Endothelial cell of umbilical vein (primary cell): ENCODE results near the gene TSPAN8. TPM values are rescaled to one million over a fixed set of nuclear protein-coding genes. Genes with fewer than 3 reads are reported as not detected.

Experiments
- BruUV-seq: library from RNA; stranded (reverse); fragments of 400-500 nt; replicated peaks from 2 replicates; lab custom pipeline; 2021; lab: Mats Ljungman, UMichigan
- CTCF ChIA-PET: fragments of 300-600, 350-600 bp; sonication (Branson Sonifier 250); formaldehyde crosslinking; loops from one replicate; lab custom pipeline; 2021; ENCODE audit warnings: antibody characterized with exemption, inconsistent platforms; lab: Charles Lee
- POLR2A ChIA-PET: fragments of 300-600, 350-600 bp; sonication (Branson Sonifier 250); formaldehyde crosslinking; loops from one replicate; lab custom pipeline; 2021; ENCODE audit warnings: antibody characterized with exemption, inconsistent platforms; lab: Charles Lee
- DNase-seq: peaks from one replicate; pipeline ENCODE4 v3.0.0-alpha.2; 2011; ENCODE audit warnings: low read depth, low spot score
- FAIRE-seq: peaks from 2 replicates; lab custom pipeline; 2011; peaks lifted over from hg19 to GRCh38; lab: Jason Lieb, UNC
- H2AFZ ChIP-seq: 2 replicates; pipeline ENCODE4 v1.6.0; 2012; ENCODE audit warnings: low read depth, low read length, control low read depth, inconsistent platforms
- H3K27ac ChIP-seq: 2 replicates; pipeline ENCODE4 v1.5.1; 2011; ENCODE audit warnings: low read depth, mild to moderate bottlenecking, control low read depth, low read length, moderate library complexity; ENCODE audit not compliant: insufficient read depth
- H3K27me3 ChIP-seq, 2 experiments: 2 replicates each; pipeline versions ENCODE4 v1.6.0 to v1.6.1; 2011; ENCODE audit warnings: low read length in 2 of 2, mixed read lengths in 1 of 2; ENCODE audit not compliant: control insufficient read depth in 2 of 2, insufficient read depth in 2 of 2
- H3K36me3 ChIP-seq, 2 experiments: 2 replicates in 1 of 2; 3 replicates in 1 of 2; pipeline ENCODE4 v1.5.1; 2011; ENCODE audit warnings: low read length in 2 of 2, mild to moderate bottlenecking in 1 of 2, moderate library complexity in 1 of 2; ENCODE audit not compliant: control insufficient read depth in 2 of 2, insufficient read depth in 2 of 2; ENCODE audit errors: extremely low read depth in 1 of 2
- H3K4me1 ChIP-seq: 3 replicates; pipeline ENCODE4 v1.5.1; 2011; ENCODE audit warnings: mild to moderate bottlenecking, low read length; ENCODE audit not compliant: control insufficient read depth, insufficient read depth; ENCODE audit errors: extremely low read depth
- H3K4me2 ChIP-seq: 2 replicates; pipeline ENCODE4 v1.6.1; 2011; ENCODE audit warnings: low read length, control low read depth, mixed read lengths; ENCODE audit not compliant: insufficient read depth
- H3K4me3 ChIP-seq, 3 experiments: fragments of 200-600 bp in 1 of 3; sonication (generic), shearing (Covaris generic) in 1 of 3; replicated peaks in 1 of 3; 2 replicates each; pipeline ENCODE4 v1.5.1; 2011 to 2016; ENCODE audit warnings: control low read depth in 3 of 3, low read length in 3 of 3, mild to moderate bottlenecking in 2 of 3, inconsistent platforms in 1 of 3, low read depth in 1 of 3, moderate library complexity in 1 of 3; ENCODE audit not compliant: insufficient read depth in 1 of 3
- H3K79me2 ChIP-seq: 2 replicates; pipeline ENCODE4 v1.6.0; 2012; ENCODE audit warnings: low read length, inconsistent platforms; ENCODE audit not compliant: control insufficient read depth, insufficient read depth
- H3K9ac ChIP-seq: replicated peaks from 2 replicates; pipeline ENCODE3; 2011; ENCODE audit warnings: low read length, control low read depth; ENCODE audit not compliant: insufficient read depth; ENCODE audit errors: extremely low read depth
- H3K9me1 ChIP-seq: replicated peaks from 3 replicates; pipeline ENCODE4 v1.6.0; 2011; ENCODE audit warnings: mild to moderate bottlenecking, low read length; ENCODE audit not compliant: control insufficient read depth, insufficient read depth; ENCODE audit errors: extremely low read depth
- H3K9me3 ChIP-seq: replicated peaks from 2 replicates; pipeline ENCODE4 v1.5.1; 2012; ENCODE audit warnings: low read length, inconsistent platforms; ENCODE audit not compliant: control insufficient read depth, insufficient read depth
- H4K20me1 ChIP-seq: replicated peaks from 2 replicates; pipeline ENCODE3; 2011; ENCODE audit warnings: mild to moderate bottlenecking, low read length; ENCODE audit not compliant: control insufficient read depth, insufficient read depth; ENCODE audit errors: extremely low read depth
- EZH2 ChIP-seq: IDR thresholded peaks from 2 replicates; pipeline ENCODE4 v1.6.1; 2012; ENCODE audit warnings: borderline replicate concordance, low read depth, mild to moderate bottlenecking, moderate library complexity, low read length, inconsistent platforms; ENCODE audit not compliant: severe bottlenecking
- FOS ChIP-seq: IDR thresholded peaks from 2 replicates; pipeline ENCODE4 v1.6.1; 2011; ENCODE audit warnings: mild to moderate bottlenecking, low read length, moderate library complexity, borderline replicate concordance; ENCODE audit not compliant: insufficient read depth
- GATA2 ChIP-seq: IDR thresholded peaks from 2 replicates; pipeline ENCODE4 v1.7.0; 2011; ENCODE audit warnings: low read depth, mild to moderate bottlenecking, moderate library complexity, mixed read lengths, low read length; ENCODE audit not compliant: insufficient read length, insufficient read depth
- JUN ChIP-seq: IDR thresholded peaks from 2 replicates; pipeline ENCODE4 v1.6.1; 2011; ENCODE audit warnings: borderline replicate concordance, low read depth; ENCODE audit not compliant: insufficient read length, insufficient read depth
- MYC ChIP-seq: IDR thresholded peaks from one replicate; pipeline ENCODE4 v1.6.1; 2011; ENCODE audit warnings: mild to moderate bottlenecking, low read depth, low read length
- POLR2A ChIP-seq: IDR thresholded peaks from 2 replicates; pipeline ENCODE4 v1.6.1; 2012; ENCODE audit warnings: low read depth, mild to moderate bottlenecking, control low read depth, low read length
- POLR2AphosphoS5 ChIP-seq: IDR thresholded peaks from 2 replicates; pipeline ENCODE4 v1.6.1; 2012; ENCODE audit warnings: low read depth, mild to moderate bottlenecking, control low read depth, low read length, moderate library complexity; ENCODE audit not compliant: insufficient read depth
- dilution Hi-C: fragments of 300-500 bp; cut with MboI; formaldehyde crosslinking; loops from one replicate; pipeline ENCODE4 v1.15.0; 2019; ENCODE audit warnings: low sequenced_read_pairs; ENCODE audit not compliant: extremely low pct_ligation_motif_present
- intact Hi-C: fragments of 100-400 bp; cut with micrococcal nuclease; formaldehyde crosslinking; loops from one replicate; pipeline ENCODE4 v1.10.0; 2022
- polyA plus RNA-seq, 4 experiments: library from polyadenylated mRNA; depleted of rRNA in 3 of 4; stranded (reverse) in 3 of 4; unstranded in 1 of 4; fragments of >200 nt; gene quantifications; 2 replicates each; pipeline versions ENCODE4 v1.2.1 to v1.2.3, GENCODE V29; 2011 to 2012; ENCODE audit warnings: missing spikeins in 1 of 4
- total RNA-seq: library from RNA; stranded (reverse); gene quantifications from 2 replicates; pipeline ENCODE4 v1.2.3, GENCODE V29; 2021
- TF ChIP-seq, protein P1 (sequence below), 2 donors: IDR thresholded peaks; 1 replicate in 1 of 2; 2 replicates in 1 of 2; pipeline ENCODE4 v1.5.1; 2011; ENCODE audit warnings: low read length in 2 of 2, mild to moderate bottlenecking in 2 of 2, moderate library complexity in 2 of 2, control low read depth in 1 of 2, inconsistent platforms in 1 of 2, low read depth in 1 of 2; ENCODE audit not compliant: insufficient read depth in 1 of 2; ENCODE audit errors: extremely low read depth in 1 of 2
- TF ChIP-seq, protein P2 (sequence below): IDR thresholded peaks from 2 replicates; pipeline ENCODE4 v1.6.1; 2011; ENCODE audit not compliant: insufficient read depth, insufficient read length

Gene TSPAN8
- total and polyA plus RNA-seq, 2 donors (not counting 3 experiments of a cell fraction or from before 2014, with no cell fraction given): 1.2 to 1.6 TPM

DNA sequence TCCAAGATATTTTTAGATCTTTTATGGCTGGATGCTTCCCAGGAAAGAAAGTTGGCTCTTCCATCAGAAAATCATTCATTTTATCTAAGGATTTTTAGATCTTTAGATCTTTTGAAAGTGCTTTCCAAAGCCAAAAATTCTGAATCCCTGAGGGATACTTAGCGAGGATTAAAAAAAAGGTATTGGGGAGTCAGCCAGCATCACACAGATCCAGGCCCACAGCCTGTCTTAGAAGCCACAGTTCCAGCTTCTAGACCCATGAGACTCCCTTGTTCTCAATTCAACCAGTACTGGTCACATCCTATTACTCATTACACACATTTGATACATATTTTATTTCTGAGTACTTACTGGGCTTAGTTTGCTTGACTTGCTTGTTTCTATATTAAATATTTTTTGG is 49.9 kb downstream of the TSPAN8 start:
- H3K4me2 ChIP-seq: no peak overlapping the region
- H3K27me3 ChIP-seq: no peaks in the 10 kb centered on the region
- CTCF ChIA-PET: no interaction called here
- no TSS peak for BruUV-seq
- no peaks in the 10 kb centered on the region for H4K20me1 ChIP-seq
- no peaks in the 10 kb centered on the region for H3K36me3 ChIP-seq
- H3K79me2 ChIP-seq: no peaks in the 10 kb centered on the region
- no peak for DNase-seq
- dilution Hi-C loops (no loop called here), intact Hi-C loops (no loop called here)
- no peak for FAIRE-seq
- H3K27ac ChIP-seq: no peak overlapping the region
- H3K9me1 ChIP-seq: no peaks in the 10 kb centered on the region
- H2AFZ ChIP-seq: no peak overlapping the region
- no peak for TF ChIP-seq GATA2
- TF ChIP-seq EZH2: no peak
- no peak for TF ChIP-seq JUN
- TF ChIP-seq POLR2A: no peak
- TF ChIP-seq POLR2AphosphoS5: no peak
- TF ChIP-seq MYC: no peak
- TF ChIP-seq, protein P1, sequence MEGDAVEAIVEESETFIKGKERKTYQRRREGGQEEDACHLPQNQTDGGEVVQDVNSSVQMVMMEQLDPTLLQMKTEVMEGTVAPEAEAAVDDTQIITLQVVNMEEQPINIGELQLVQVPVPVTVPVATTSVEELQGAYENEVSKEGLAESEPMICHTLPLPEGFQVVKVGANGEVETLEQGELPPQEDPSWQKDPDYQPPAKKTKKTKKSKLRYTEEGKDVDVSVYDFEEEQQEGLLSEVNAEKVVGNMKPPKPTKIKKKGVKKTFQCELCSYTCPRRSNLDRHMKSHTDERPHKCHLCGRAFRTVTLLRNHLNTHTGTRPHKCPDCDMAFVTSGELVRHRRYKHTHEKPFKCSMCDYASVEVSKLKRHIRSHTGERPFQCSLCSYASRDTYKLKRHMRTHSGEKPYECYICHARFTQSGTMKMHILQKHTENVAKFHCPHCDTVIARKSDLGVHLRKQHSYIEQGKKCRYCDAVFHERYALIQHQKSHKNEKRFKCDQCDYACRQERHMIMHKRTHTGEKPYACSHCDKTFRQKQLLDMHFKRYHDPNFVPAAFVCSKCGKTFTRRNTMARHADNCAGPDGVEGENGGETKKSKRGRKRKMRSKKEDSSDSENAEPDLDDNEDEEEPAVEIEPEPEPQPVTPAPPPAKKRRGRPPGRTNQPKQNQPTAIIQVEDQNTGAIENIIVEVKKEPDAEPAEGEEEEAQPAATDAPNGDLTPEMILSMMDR (IDR thresholded peaks at IDR 0.05; ENCODE audit: extremely low read depth in 1 of 2, insufficient read depth in 1 of 2, low read depth in 1 of 2, low read length in 2 of 2): no peak
- TF ChIP-seq FOS: no peak
- TF ChIP-seq, protein P2, sequence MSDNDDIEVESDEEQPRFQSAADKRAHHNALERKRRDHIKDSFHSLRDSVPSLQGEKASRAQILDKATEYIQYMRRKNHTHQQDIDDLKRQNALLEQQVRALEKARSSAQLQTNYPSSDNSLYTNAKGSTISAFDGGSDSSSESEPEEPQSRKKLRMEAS: no peak
- POLR2A ChIA-PET: no interaction called here
- no peak overlapping the region for H3K9ac ChIP-seq
- no peaks in the 10 kb centered on the region for H3K4me1 ChIP-seq
- H3K9me3 ChIP-seq: no peaks in the 10 kb centered on the region
- H3K4me3 ChIP-seq: no peak overlapping the region
